ENCODE data around the gene SERINC2.
A peak's percentile ranks its signal among the peaks of the same experiment; 100 is the strongest.

Gene SERINC2

DNA sequence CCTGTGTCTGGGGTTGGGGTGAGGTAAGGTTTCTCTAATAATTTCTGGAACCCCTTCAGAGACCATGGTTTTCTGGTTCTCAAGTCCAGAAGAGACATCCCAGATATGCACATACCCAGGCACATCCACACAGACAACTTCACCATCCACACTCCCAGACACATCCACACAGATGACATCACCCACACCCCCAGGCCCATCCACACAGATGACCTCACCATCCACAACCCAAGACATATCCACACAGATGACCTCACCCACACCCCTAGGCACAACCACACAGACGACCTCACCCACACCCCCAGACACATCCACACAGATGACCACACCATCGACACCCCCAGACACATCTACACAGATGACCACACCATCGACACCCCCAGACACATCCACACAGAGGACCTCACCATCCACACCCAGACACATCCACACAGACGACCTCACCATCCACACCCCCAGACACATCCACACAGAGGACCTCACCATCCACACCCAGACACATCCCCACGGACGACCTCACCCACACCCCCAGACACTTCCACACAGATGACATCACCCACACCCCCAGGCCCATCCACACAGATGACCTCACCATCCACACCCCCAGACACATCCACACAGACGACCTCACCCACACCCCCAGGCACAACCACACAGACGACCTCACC lies 26.3 kb upstream of the SERINC2 start:
- peak in 1 of 2 donors; percentile 23 for DNase-seq

DNA sequence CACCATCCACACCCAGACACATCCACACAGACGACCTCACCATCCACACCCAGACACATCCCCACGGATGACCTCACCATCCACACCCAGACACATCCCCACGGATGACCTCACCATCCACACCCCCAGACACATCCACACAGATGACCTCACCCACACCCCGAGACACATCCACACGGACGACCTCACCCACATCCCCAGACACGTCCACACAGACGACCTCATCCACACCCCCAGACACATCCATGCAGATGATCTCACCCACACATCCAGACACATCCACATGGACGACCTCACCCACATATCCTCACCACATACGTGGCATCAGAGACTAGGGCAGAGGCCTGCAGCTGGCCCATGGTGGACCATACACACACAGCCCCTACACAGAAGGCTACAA lies 25.4 kb upstream of the SERINC2 start:
- DNase-seq, result peak; percentile 36 to 66

DNA sequence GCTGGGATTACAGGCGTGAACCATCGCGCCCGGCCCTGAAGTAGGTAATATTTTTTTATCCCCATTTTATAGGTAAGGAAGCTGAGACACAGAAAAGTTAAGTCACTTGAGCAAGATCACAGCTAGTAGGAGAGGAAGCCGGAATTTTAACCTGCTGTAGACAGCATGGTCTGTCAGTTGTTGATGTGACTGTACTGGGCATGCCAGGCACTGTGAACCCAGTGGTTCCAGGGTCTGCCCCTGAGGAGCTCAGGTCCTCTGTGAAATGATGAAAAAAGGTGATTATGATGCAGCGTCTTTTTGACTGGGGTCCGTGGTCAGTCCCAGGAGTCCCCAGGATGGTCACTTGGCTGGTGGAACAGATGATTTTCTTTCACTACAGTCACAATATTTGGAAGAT lies 23.4 kb upstream of the SERINC2 start:
- DNase-seq, result no peak

DNA sequence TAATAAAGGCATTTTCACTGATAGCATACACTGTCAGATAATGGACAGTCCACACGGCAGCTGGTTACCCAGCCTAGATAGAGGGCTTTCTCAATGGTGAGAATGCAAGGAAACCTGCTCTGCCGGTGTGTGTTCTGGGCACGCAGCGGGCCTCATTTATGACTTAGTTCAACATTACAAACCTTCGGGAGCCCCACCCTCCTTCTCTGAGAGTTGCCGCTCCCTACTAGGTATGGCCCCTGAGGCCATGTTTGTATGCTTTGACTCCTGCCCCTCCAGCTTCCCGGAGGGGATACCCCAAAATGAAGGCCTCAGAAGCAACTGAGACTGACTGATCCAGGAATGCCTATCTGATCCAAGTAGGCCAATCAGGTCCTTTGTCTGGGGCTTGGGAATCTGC lies 22.9 kb upstream of the SERINC2 start:
- no peak for DNase-seq

DNA sequence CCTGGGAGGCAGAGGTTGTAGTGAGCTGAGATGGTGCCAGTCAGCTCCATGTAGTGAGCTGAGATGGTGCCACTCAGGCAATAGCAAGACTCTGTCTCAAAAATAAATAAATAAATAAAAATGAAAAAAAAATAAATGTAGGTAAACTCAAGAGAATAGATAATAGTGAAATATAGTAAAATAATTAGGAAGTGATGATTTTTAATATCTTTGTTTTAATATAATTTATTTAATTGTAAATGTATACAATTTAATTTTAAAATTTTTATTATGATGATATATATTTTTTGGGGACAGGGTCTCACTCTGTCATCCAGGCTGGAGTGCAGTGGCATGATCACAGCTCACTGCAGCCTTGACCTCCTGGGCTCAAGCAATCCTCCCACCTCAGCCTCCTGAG lies 19.6 kb upstream of the SERINC2 start:
- DNase-seq, result no peak

DNA sequence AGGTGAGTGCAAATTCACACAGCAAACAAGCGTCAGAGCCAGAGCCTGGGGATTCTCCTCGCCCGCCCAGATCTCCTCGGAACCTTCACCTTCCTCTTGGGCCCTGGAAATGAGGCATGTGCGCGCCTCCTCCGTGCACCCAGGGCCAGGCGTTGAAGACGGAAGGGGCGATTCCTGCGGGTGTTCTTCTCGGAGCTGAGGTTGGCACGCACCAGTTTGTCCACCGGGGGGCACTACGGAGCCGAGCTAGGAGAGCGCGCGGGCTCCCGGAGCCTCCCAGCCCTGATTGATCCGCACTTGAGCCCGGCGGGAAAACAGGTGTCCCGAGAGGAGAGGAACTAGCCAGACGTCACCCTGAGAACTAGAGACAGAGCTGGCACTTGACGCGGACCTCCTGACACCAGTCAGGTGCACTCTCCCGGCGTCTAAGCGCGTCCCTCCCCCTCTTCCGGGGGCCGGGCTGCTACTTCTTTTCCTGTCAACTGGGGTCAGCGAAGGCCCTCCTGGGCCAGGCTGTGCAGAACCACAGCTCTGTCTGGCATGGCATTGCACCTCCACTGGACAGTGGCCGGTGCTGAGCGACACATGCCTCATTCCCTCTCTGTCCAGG lies 18.3 kb upstream of the SERINC2 start:
- DNase-seq, result peak; percentile 81 to 85

DNA sequence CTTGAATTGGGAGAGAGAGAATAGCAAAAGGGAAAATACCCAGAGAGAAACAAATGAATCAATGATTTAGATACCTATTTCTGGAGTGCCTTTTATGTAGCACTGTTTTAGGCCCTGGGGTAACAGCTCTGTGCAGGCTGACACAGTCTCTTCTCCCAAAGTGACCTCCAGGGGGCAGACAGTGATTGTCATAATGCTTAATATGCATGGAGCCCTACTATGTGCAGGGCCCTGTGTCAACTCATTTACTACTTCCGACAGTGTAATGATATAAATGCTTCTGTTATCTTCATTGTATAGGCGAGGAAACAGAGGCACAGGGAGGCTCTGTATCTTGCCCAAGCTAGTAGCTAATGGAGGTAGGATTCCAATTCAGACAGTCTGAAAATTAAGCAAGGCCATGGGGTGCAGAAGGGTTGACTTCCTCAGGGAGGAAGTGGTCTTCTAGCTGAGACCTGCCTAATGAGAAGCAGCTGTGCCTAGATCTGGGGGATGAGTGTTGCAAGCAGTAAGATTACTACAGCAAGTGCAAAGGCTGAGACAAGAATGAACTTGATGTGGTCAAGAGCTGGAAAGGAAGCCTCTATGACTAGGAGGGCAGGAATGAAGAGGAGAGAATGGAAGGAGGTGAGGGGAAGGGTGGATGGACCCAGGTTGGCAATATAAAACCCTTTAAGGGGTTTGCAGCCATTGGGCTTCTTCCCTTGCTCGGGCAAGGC lies 16.2 kb upstream of the SERINC2 start:
- peak; percentile 58 to 59 for DNase-seq

DNA sequence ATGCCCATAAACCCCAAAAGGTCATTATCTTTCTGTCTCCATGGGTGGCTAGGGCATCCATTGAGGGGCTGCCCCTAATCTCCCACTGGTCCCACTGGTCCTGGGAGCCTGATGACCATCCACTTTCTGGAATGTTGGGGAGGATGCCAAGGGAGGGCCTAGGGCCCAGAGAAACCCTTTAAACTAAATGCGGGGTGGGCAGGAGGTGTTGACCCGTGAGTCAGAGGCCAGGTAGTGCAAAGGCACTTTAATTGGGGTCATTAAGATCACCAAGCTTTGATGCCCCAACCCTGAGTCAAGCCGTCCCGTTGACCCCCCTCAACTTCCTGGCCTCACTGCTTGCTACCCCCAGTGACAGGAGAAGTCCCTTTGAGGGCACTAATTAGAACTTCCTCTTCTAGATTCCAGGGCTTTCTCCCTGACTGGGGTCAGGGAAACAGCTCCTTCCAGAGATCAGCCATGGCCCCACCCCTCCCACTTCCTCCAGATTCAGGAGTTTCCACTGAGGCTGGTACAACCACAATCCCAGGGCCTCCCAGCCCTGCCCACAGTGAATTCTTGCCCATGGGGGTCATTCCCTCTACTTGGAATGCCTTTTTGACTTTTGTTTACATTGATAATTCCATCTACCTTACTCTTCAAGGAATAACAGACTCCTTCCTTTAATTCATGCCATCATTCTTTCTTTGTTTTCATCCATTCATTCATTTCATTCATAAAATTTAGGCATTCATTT lies 15.5 kb upstream of the SERINC2 start:
- no peak for DNase-seq

DNA sequence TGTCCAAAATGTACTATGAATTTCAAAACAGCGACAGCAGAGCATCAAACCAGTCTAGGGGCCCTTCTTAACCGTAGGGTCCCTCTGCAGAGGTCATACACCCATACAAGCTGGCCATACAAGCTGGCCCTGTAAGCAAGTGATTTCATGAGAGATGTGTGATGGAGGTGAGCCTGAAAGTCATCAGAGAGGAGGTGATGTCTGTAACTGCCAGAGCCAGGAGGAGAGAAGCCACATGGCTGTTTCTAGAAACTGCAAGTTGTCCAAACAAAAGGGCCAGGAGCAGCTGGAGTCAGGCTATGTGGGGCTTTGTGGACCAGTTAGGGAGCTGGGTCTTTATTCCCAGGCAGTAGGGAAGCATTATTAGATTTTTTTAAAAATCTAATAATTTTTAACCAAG lies 14.8 kb upstream of the SERINC2 start:
- DNase-seq, result no peak

DNA sequence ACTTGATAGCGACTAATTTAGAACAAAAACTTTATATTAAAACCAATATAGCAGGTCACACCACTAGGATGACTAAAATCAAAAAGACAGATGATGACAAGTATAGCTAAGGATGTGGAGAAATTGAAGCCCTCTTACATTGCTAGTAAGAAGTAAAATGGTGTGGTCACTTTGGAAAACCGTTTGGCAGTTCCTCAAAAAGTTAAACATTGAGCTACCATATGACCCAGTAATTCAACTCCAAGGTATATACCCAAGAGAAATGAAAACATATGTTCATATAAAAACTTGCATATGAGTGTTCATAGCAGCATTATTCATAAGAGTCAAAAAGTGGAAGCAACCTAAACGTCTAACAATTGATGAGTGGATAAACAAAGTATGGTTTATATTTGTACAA lies 13.0 kb upstream of the SERINC2 start:
- no peak for DNase-seq

DNA sequence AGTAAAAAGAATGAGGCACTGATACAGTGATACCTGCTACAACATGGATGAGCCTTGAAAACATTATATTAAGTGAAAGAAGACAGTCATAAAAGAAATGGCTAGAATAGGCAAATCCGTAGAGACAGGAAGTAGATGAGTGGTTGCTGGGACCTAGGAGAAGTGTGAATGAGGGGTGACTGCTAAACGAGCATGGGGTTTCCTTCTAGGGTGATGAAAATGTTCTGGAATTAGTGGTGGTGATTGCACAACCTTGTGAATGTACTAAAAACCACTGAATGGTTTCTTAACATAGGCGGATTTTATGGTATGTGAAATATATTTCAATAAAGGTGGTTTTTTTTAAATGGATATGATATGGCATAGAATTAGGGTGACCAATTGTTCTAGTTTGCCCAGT lies 12.6 kb upstream of the SERINC2 start:
- peak; percentile 57 to 68 for DNase-seq

DNA sequence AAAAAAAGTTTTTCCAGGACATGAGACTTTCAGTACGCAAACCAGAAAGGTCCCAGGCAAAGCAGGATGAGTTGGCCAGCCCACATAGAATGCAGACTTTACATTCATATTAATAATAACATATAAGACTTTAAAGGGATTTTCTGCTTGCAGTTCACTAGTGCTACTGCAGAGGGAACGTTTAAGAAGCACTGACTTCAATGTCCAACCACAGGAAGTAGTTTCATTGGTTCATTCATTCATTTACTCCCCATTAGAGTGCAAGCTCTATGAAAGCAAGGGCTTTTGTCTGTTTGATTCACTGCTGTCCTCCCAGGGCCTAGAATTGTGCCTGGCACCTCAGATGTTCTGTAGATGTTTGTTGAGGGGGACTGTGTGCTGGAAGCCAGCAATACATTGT lies 11.8 kb upstream of the SERINC2 start:
- no peak for DNase-seq

DNA sequence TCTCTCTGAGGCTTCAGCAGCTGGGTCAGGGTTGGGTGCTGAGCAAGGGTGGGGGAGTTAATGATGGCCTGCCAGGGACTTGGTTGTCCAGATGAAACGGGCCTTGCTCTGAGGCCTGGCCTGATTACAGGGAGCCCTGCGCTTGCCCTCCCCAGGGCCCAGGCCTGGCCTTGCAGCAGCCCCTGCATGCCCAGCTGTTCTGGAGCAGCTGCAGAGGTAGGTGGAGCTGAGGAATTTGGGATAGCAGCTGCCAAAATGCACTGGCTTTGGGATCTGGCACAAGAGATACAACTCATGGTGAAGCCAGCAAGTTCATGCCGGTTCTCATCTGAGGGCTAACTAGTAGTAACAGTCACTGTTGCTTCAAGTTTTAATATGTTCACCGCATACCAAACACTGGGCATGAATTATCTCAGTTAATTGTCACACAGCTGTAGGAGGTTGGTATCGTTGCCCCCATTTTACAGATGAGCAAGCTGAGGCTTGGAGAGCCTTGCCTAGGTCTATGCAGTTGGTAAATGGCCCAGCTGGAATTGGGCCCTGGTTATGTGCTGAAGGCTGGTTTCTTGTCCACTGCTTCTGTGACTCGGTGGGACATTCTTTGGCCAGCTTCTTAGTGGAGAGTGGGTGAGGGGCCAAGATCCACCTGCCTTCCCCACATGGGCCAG lies 7.3 kb upstream of the SERINC2 start:
- no peak for DNase-seq

DNA sequence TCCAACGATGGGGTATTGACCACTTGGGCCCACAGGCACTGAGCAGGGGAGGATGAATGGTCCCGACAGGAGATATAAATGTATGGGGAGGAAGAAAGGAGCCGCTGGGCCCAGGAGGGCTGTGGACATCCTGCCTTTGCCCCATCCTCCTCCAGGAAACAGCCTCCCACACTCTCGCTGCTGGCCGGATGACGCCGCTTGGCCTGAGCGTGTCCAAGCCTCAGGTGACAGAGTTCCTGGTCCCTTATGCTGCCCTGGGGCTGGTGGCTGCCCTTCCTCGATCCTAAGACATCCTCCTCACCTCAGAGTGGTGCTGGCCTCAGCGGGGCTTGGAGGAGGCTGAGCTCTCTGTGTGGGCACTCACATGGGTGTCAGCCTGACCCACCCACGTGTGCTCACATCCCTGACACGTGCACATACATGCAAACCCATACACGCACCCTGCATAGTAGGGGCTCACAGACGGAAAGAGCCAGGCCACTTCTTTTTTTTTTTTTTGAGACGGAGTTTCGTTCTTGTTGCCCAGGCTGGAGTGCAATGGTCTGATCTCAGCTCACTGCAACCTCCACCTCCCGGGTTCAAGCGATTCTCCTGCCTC lies 5.9 kb upstream of the SERINC2 start:
- DNase-seq, result peak; percentile 13 to 44

DNA sequence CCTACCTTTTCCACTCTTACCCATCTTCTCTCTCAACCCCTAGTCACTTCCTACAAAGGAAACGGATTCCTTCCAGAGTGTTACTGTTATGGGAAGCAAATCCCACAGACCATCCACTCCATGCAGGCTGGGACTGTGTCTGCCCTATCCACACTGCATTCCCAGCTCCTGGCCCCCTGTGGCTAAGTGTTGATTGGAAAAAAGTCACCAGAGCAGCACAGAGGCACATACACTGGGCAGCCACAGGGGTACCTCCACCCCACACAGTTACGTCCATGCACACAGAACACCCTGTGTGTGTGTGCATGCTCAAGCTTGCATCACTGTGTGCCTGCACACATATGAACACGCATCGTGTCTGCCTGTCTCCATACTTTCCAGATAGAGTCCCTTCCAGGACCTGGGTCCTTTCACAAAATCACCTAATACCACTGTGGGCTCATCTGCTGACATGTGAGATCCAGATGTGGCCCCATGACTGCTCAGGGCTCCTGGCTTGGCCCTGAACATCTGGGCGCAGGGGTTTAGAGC lies 4.2 kb upstream of the SERINC2 start:
- DNase-seq, result no peak

DNA sequence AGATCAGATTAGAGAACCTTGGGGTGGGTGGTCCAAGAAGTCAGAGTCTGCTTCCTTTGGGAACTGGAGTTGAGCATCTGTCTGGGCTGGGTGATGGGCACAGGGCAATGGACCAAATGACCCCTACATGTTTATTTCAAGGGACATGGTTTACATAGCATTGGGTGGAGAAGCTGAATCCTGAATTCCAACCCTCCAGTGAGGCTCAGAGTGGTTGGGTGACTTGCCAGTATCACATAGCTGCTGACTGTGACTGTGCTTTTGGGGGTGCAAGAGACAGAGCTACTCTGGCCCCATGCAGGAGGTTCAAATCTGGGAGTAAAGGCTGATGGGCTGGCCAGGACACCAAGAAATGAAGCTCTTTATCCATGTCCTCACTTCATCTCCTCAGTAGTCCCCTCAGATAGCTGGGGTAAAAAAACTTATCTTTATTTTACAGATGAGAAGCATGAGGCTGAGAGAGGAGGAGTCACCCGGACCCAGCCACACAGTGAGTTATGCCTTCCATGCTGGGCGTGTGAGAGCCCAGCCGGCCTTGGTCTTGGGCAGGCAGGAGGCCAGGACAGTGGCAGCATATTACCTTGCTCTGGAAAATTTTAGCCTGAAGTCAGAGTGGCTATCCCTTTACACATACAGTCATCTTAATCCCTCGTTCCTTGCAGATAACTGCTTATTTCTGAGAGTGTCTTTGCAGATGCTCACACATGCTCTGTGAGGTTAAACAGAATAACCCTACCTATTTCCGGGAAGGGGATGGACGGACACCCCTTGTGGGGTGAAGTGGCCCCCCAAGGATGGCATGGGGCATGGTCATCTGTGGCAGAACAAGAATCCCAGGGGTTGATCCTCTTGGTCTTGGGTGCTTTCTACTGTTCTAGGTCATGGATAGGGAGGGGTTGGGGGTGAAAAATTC lies 2.8 kb upstream of the SERINC2 start:
- DNase-seq, result no peak

DNA sequence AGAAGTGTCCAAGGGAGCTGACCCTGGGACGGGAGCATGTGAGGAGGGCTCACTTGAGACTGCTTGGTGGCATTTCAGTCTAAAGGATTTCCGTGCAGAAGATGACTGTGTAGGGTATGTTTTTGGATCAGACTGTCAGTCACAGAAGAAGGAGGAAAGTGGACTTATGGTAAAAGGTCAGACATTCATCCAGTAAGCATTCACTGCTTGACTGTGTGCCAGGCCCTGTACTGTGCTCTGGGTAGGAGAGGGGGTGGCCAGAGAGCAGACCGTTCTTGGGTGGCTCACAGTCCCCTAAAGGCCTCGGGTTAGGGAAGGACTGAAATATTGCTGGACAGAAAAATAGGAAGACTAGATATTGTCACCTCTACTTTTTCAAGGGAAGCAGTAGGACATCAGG lies 2.1 kb upstream of the SERINC2 start:
- no peak for DNase-seq

DNA sequence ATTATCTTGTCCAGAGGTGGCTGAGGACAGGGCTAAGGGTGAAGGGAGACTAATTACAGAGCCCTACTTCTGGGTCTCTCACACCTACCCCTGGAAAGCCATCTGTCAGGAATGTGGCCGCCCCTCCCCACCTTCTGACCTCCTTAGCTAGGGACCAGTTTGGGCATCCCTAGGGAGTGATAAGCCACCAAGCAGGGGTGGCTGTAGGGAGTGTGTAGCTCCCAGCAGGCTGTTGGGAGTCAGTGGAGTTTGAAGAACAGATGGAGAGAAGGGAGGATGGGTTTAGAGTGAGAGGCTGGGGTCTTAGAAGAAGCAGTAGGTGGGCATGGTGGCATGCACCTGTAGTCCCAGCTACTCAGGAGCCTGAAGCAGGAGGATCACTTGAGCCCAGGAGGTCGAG lies 808 bp upstream of the SERINC2 start:
- DNase-seq, result no peak

DNA sequence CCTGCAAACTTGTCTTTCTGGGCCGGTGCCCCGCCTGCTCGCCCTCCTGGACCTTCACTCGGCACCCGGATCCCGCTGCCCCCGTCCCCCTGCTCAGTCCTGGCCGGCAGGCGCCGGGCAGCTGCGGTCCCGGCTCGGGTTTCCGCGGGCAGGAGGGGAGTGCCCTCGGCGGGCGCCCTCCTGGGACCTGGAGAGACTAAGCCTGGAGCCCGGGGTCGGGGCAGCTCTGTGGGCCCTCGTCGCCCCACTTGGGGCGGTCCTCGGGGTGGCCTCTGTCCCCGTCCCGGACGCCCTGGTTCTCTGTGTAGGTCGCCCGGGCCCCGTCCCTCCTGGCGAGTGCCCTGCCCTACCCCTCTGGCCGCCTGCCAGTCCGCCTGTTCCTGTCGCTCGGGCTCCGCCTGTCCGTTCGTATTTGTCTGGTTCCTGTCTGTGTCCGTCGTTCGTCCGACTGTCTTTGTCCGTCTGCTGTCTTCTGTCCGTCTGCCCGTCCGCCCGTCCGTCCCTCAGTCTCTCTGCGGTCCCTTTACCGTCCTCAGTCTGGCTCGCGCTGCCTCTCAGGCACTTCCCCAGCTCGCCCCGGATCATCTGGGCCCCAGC lies 490 bp downstream of the SERINC2 start:
- DNase-seq, result peak; percentile 64 to 67

DNA sequence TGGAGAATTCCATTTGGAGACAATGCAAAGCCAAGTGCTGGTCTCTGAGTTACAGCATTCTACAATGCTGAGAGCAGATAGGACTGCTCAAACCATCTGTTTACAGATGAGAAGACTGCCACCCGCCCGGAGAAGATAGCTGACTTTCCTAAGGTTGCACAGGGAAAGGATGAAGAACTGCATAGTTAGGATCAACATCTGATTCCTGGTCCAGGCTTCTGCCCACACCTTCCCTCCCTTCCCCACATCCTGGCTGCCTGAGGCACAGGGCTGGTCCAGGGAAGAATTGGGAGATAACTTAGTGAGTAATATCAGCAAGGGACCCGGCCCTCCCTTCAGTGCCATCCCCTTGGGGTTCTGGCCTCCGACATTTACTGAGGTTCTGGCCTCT lies 2.0 kb downstream of the SERINC2 start:
- no peak for DNase-seq

DNA sequence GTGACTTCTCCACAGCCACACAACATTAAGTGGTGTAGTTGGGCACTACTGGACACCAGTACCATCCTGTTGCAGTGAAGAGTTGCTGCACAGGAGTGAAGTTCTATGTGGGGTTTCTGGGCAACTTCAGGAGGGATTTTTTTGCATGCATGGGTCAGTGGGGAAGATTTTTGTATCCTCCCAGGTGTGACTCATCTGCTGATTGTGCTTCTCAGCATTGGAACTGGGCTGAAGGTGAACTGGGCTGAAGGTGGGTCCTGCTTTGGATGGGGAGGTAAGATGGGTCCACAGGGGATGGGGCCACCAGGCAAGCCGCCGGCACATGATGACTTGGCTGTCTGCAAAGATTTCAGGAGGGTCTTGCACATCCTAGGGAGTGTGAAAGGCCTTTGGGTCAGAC lies 2.6 kb downstream of the SERINC2 start:
- no peak for DNase-seq
